ENCODE results near the gene TSEN15.

GRCh38 chr1:184068354-184068753, 16.8 kb downstream of the TSEN15 start:
- TF ChIP-seq CTCF (IDR thresholded peaks at IDR 0.05 in 2 of 3, conservative IDR thresholded peaks at IDR 0.05 in 1 of 3; ENCODE audit: insufficient read depth in 2 of 3, low read depth in 1 of 3, low read length in 3 of 3) (no peak), FOXM1 (IDR thresholded peaks at IDR 0.05; ENCODE audit: low read depth) (no peak), FOXM1 (CRISPR knock-in tag; IDR thresholded peaks at IDR 0.05; ENCODE audit: low read depth) (no peak), CBX5 (IDR thresholded peaks at IDR 0.05; ENCODE audit: borderline replicate concordance, low read depth) (no peak), RBBP5 (IDR thresholded peaks at IDR 0.05; ENCODE audit: borderline replicate concordance, insufficient read depth, low read length, poor library complexity, severe bottlenecking) (no peak), BHLHE40 (IDR thresholded peaks at IDR 0.05; ENCODE audit: low read length) (no peak), SLC30A9 (CRISPR knock-in tag; IDR thresholded peaks at IDR 0.05) (no peak)

All from K562 (cell line).